Left renal pelvis (tissue), 4 donors: ENCODE measurements around the gene MYOM1. TPM values are rescaled to one million over a fixed set of nuclear protein-coding genes. Genes with fewer than 3 reads are reported as not detected.
"Not testable (repeated sequence)": the region's sequence is repeated elsewhere in the genome, so short reads cannot be mapped to it uniquely, and the experiment has no call there.

Source experiments
- DNase-seq, 4 donors: peaks; one replicate each; pipeline ENCODE4 v3.0.0-alpha.2; 2013; ENCODE audit warnings: low read depth in 4 of 4, low spot score in 3 of 4
- polyA plus RNA-seq, 4 donors: library from polyadenylated mRNA; unstranded; fragments of 120-200 nt; gene quantifications; one replicate each; pipeline ENCODE4 v1.2.1, GENCODE V29; 2013; ENCODE audit not compliant: insufficient read length in 4 of 4

The MYOM1 gene
- polyA plus RNA-seq, 4 donors, result 6.7 to 11.7 (median 7.7) TPM

DNA sequence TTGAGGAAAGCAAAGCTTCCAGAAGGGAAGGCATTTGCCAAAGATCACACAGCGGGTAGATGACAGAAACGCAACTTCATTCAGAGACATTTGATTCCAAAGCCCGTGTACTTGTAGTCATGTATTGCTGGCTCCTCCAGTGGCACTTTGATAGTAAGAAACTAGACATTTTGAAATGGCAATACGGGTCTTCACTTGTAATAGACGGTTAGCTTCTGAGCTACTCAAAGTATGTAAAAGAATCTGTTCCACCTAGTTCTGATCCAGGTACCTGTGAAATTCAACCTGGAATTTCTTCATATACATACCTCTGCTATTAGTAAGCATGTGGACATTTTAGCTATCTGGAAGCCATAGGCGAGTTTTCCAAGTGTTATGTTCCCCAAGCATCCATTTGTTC lies 1.7 kb upstream of the MYOM1 start:
- no peak for DNase-seq

DNA sequence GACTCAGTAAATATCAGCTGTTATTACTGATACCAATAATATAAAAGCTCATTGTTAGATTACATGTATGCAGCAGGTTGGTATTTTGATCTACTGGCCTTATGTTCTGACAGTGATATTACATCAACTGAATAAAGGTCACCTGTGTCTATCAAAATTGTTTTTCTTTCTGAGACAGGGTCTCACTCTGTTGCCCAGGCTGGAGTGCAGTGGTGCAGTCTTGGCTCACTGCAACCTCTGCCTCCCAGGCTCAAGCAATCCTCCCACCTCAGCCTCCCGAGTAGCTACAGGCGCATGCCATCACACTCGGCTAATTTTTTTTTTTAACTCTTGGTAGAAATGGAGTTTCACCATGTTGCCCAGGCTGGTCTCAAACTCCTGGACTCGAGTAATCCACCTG lies 1.1 kb upstream of the MYOM1 start:
- DNase-seq, result not testable (repeated sequence)

DNA sequence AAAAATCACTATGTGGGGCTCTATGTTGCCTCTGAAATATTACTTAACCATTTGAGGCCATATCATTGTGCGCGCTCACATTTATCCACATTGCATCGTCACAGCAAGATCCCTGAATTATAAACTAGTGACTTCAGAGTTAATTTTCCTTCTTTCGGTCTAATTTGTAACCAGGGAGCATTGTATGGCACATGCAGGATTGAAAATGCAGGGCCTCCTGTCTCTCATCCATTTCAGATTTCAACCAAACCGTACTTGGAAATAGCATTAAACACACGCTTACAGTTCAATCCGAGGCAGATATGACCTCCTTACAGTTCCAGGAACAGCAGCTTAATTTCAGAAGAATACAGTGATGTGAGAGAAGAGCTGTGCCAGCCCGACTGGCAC lies 532 bp downstream of the MYOM1 start:
- no peak for DNase-seq

DNA sequence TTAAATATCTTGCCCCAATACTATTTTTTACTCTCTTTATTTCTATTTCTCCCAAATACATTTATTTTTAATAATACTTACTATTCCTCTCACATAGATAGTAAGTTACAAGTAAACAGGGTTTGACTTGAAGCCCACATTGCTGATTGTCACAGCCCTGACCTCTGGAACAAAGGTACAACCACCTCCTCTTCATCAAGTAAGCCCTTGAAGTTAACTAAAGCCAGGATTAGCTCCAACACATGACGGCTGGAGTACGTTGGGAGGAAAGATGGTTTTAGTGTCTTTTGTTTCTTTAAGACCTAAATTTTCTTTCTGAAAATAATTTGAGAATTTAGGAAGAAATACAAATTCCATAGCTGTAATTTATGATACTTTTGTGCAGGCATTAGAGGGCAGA lies 949 bp downstream of the MYOM1 start:
- DNase-seq, result no peak

DNA sequence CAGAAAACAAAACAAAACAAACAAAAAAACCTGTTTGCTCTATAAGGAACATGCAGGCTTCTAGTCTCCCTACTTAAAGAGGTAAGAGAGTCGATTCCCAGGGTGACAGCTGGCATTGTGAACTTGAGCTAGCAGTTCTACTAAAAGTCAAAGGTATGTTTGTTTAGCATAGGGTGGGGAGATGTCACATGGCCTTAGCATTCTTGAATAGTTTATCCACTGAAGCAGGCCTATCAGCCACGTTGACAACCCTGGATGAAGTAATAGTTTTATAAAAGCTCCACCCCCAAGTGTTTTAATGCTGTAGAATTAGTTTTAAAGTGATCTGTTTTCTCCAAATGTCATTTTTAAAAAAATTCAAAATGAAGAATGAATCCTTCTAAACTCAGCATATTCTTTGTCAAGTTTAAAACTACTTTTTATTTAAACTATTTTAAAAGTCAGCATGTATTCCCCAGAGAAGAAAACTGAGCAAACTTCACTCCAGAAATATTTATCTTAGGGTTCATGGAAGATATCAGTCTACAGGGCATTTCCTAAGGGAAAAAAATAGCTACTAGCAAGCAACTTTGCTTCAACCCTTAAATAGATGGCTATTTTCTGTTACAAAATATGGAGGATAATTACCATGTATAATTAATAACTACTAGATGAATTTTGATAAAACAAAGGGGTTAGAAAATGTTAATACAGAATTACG lies 1.7 kb downstream of the MYOM1 start:
- no peak for DNase-seq

DNA sequence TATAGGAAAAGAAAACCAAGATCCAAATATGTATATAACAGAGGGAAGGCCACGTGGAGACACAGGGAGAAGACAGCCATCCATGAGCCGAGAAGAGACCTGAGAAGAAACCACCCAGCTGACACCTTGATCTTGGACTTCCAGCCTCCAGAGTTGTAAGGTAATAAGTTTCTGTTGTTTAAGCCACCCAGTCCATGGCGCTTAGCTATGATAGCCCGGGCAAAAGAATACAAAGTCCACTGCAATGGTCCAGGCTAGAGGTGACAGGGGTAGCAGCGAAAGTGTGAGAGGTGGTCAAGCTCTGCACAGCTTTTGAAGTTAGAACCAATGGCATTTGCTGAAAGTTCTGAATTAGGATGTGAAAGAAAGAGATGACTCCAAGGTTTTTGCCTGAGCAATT lies 2.8 kb downstream of the MYOM1 start:
- DNase-seq, result no peak

DNA sequence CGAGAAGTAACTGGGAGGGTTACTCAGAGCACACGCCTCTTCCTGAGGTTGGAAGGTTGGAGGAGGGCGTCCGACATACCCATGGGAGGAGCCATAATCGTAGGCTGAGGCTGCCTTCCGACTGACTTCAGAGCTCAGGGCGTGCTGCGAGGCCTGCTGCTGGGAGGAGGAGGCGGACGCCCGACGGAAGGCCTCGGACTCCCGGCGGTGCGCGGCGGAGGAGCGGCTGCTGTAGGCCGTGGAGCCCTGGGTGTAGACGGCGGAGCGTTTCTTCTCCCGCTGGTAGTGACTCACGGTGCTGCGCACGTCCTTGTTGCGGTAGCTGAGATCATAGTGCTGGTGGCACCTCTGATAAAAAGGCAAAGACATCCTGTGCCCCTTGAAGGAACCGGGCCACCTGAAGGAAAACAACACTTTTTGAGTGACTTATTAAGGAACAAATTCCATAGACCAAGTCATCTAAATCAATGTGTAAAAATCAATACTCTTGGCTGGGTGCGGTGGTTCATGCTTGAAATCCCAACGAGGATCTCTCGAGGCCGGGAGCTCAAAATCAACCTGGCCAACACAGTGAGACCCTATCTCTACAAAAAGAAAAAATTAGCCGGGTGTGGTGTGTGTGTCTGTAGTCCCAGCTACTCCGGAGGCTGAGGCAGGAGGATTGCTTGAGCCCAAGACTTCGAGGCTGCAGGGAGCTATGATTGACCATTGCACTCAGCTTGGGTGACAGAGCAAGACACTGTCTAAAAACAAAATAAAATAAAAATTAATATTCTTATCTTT lies 4.7 kb downstream of the MYOM1 start:
- DNase-seq, result no peak

DNA sequence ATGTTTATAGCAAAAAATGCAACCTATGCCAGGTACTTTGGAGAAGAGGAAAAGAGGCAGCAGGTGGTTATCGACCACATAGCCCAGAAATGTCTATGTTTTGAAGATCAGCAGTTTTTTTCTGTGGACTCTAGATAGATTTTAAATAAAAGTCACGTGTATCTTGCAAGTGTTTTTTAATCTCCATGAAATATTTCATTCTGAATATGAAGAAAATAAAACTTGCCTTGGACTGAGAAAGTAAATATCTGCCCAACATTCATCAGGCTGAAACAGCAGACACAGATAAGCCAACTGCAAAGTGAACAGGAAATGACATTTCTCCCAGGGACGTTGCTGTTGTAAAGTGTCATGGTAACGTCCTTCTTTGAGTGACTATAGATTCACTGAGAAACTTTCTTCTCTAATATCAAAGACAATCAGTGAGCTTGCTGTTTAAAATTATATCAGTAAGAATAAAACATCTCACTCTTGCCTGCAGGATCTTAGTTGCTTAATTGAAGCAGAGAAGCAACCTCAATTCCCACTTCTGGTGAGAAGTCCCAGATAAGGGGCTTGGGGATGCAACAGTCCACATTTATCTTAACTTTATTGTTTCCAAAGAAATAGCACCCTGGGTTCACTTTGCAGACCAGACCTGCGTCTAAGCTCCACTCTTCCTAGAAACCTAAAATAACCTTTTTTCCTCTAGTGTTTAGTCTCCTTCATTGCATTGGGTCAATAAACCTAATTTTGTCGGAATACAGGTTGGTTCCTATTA lies 6.3 kb downstream of the MYOM1 start:
- no peak for DNase-seq

DNA sequence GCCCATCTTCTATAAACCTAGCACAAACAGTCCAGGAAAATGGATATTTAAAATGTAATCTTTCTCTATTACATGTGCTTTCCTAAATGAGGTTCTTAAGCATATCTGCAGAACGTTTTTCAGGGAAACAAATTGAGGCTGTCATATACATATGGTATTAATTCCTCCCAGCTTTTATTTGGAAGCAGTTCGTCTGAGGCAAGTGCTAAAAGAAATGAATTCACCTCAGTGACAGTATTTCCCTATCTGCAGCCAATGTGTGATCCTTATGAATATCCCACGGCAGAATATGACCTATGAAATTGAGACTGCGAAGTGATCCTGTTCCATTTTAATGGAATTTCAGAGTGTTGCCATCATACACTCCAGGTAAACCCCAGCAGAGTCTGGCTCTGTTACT lies 7.1 kb downstream of the MYOM1 start:
- DNase-seq, result no peak

DNA sequence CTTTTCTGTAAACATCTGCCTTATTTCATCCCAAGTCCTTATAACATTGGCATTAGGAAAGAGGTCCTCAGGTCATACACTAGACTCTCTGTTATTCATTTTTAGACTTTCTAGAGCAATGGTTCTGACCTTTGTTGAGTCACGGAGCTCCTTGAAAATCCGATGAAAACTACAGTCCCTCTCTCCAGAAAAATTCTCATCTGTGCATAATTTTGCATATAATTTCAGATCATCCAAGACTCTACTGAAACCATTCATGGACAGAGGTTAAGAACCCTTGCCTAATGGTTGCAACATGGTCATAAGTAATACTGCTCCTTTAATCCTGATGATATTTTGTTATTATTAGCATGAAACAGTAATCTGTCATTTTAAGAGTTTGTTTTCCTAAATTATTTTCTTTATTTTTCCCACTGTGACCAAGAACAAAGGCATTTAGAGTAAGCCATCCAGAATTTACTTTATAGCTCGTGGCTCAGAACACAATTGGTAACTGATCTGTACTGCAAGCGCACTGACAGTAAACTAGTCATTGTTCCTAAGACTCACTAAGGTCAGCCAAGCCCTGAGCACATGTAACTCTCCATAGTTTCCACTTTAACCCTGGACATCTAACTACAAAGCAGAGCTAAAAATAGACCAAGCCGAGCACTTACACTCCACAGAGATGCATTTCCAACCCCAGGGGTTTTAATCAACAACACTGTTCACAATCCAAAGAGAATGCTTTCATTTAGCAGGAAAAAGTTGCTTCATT lies 8.4 kb downstream of the MYOM1 start:
- DNase-seq, result no peak

DNA sequence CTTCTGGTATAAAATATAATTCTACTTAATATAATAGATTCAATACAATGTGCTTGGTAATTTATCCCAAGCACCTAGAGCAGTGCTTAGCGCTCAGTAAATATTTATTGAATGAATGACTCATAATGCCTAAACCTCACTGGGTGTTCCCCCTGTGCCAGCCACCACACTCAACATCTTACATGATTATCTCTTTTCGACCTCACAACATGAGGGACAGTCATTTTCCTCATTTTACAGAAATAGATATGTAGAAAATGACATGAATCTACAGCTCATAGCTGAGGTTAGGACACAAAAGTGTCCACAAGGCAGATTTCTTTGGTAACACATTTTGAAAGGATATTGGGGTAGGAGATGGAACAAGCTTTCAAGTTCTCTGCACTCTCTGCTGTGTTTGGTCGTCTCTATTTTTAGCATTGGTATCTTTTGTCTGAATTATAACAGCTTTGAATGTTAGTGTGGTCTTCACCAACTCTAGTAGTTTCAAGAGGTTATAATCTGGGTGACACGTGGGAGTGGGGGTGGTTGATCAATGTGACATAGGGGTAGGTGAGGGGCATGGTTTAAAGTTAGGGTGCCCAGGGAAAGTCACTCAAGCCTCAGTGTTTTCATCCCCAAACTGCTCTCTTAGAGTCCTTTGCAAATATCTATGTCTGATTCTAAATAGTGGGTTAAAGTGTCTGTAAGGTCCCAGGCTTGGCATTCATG lies 9.8 kb downstream of the MYOM1 start:
- DNase-seq, result no peak

DNA sequence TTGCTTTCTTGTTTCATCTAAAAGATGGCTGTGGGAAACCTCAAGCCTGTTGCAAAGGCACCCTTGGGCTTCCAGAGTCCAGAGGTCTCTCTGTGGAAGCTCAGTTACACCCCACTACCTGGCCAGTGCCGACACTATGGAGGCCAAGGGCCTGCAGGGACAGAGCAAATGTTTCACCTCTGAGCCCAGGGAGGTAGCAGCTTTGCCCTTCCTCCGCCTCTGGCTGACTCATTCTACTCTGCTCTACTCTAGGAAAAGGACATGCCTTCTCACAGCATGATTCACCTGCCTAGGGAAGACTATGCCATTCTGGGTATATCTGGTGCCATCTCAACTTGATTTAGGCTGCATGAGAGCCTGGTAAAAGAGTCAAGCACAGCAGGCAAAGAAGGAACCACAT lies 12.2 kb downstream of the MYOM1 start:
- DNase-seq, result no peak

DNA sequence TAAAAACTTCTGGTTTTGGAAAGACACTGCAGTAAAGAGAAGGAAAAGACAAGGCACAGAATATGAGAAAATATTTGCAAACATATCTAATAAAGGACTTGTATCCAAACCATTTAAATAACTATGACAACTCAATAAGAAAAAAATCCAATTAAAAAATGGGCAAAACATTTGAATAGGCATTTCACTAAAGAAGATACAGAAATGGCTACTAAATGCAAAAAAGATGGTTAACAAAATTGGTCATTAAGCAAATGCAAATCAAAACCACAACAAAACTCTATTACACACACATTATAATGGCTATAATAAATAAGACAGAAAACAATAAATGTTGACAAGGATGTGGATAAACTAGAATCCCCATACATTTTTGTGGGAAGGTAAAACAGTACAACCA lies 14.5 kb downstream of the MYOM1 start:
- no peak for DNase-seq

DNA sequence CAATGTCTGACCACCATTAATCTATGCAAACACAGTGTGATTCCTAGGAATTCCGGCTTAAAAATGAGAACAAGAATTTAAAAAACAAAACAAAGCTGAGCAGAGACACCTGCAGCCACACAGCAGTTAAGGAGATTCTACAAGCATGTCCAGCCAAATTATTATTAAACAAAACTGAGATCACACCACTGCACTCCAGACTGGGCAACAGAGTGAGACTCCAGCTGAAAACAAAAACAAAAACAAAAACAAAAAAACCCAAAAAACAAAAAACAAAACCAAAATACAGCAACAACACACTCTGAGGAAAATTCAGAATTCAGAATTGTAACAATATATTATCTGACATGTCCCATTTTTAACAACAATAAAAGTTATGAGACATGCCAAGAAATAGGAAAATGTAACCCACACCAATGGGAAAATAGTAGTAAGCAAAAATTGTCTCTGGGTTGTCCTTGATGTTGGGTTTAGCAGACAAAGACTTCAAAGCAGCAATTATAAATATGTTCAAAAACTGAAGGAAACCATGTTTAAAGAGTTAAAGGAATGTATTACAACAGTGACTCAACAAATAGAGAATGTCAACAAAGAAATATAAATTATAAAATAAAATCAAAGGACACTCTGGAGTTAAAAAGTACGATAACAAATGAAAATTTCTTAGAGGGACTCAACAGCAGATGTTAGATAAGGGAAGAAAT lies 19.7 kb downstream of the MYOM1 start:
- no peak for DNase-seq

DNA sequence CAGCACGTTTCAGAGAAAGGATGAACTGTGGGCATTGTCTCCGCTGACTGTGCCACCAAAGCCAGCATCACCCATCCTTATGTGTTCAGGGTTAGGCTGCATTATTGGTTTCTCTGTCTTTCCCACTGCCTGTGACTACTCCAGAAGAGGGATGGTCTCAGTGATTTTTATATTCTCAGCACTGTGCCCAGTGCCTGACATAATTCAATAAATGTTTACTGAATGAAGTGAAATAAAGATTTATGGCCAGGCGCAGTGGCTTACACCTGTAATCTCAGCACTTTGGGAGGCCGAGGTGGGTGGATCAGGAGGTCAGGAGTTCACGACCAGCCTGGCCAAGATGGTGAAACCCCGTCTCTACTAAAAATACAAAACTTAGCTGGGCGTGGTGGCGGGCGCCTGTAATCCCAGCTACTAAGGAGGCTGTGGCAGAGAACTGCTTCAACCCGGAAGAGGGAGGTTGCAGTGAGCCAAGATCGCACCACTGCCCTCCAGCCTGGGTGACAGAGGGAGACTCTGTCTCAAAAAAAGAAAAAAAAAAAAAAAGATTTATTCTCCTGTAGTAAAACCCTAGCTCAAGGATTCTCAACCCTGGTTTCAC lies 21.4 kb downstream of the MYOM1 start:
- DNase-seq, result not testable (repeated sequence)

DNA sequence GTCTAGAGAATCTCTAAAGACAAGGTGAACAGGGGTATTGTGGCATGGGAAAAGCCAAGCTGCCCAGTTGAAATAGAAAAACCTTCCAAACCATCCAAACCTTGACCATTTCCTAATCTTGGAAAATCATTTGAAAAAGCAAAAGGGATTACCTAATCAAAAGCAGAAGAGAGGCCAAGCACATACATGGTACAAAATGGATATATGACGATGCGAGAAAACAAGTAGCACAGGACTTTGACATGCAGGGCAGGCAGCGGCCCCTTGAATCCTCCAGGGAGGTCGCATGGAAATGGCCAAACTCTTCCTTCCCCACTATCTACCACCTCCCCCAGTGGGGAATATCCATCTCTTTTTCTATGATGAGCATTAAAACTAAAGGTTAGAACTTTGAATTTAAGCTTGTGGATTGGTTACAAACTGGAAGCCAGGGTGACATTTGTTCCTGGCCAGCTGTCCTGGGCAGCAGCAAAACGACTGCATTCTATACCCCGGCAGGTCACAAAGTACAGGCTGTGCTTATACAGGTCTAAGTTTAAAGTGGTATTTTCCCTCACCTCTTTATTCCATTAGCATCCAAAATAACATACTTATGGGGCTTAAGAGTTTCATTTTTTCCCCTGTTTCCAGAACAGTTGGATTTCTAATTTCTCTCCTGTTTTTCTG lies 24.7 kb downstream of the MYOM1 start:
- DNase-seq, result no peak

DNA sequence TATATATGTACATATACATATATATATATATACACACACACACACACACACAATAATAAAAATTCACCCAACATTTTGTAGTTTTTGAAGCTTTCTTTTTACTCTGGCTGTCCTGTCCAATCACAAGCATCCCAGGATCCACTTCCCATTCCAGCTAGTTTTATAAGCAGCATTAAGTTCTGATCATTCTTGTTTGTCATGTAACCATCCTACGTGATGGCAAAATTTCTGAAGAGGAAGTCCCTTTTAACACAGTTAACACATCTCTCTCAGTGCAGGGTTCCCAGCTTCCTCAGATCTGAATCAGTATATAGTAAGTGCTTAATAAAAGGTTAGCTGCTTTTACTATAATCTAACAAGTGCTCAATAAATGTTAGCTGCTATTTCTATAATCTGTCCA lies 26.4 kb downstream of the MYOM1 start:
- DNase-seq, result no peak

DNA sequence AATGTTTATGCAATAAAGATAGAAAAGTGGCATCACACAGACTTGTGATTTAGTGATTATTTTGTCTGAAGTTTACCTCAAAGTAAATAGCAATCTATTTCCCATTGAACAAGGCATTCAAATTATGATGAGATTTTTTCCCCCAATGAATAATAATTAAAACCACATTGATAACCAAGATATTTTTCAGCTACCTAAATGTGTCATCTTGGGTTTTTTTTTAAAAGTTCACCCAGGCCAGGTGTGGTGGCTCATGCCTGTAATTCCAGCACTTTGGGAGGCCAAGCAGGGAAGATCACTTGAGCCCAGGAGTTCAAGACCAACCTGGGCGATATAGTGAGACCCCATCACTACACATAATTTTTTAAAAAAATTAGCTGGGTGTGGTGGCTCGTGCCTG lies 27.0 kb downstream of the MYOM1 start:
- no peak for DNase-seq

DNA sequence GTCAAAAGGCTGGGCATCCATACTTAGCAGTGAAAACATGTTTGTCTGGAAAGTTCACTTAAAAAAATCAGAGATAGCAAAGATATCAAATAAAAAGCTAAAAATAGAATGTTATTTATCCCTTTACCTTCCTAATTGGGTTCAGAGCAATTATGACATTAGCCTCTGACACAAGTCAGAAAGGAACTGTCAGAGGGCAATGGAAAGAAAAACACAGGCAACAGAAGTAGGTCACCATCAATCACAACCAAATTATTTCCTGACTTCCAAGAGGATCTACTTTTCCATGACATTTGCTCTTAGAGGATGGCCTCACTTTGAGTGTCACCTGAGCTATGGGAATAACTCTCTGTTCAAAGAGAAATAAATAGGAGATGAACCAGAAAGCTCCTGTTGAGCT lies 27.5 kb downstream of the MYOM1 start:
- DNase-seq, result no peak
